GM18520 (cell line): ENCODE measurements around the gene NDUFAF2.
"Not testable (repeated sequence)": the region's sequence is repeated elsewhere in the genome, so short reads cannot be mapped to it uniquely, and the experiment has no call there.

Source experiments
- ATAC-seq: cut with Tn5 transposase; IDR thresholded peaks from one replicate; pipeline ENCODE4 v1.9.1; 2021; ENCODE audit not compliant: unreplicated experiment

The NDUFAF2 gene

DNA sequence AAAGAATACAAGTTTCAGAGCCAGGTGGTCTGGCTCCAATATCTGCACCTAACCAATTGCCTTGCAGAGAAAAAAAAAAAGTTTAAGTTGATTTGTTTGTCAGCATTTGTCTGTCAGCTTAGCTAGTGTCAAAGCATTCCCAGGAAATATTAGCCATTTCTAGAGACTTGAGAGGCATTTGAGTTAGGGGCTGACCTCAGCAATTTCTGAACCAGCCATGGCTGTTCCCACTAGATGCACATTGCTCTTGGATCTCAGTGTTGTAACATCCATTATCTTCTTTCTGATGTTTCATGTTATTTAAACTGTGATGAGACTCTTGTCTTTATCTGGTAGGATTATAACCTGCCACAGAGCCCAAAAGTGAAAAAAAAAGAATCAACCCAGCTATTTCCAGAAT, 102.3 kb downstream of the NDUFAF2 start:
- no peak for ATAC-seq

DNA sequence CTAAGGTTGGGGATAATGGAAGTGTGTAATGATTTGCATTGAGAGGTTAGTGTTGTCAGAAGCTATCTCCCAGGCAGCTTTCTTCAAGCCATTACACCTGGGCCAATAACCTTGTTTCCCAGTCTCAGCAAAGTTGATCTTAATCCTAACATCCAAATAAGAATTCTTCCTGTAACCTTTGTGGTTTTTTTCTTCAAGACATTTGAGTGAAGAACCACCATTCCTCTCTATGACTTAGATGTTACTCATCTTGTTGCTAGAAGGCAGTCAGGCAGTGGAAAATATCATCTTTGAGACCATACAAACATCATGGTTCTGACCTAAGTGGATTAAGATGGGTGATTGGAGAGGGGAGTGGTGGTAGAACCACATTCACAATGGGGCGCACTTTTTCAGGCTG, 103.5 kb downstream of the NDUFAF2 start:
- no peak for ATAC-seq

DNA sequence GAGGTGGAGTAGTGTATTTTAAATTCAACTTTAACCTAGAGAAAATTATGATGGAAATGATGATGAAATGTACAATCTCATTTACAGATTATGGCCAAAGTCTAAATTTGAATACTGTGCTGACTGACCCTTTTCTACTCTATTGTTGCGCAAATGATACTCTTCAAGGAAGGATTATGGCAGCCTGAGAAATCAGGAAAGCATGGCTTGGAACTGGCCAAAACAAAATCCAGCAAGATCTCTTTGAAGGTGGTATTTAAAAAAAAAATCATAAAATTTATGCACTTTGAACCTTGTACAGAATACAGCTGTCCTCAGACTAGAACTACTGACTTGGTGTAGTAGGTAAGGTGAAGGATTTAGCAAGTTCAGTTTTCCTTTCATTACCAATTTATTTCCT, 105.3 kb downstream of the NDUFAF2 start:
- ATAC-seq, result no peak

DNA sequence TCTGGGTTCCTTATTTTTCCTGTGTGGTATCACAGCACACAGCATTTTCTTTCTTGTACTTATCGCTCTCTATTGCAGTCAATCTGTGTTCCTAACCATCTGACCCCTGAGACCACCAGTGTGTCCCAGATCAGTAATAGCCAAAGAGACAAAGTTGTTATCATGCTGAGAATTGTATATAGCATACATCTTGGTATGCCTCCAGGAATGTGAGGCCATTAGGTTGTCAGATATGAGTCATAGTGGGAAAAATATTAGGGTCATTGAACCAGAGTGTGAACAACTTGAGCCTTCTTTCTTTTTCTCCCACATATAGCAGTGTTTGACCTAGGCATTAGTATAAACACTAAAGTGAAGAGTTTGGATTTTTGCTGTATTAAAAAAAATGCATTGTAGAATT, 106.3 kb downstream of the NDUFAF2 start:
- ATAC-seq, result no peak

DNA sequence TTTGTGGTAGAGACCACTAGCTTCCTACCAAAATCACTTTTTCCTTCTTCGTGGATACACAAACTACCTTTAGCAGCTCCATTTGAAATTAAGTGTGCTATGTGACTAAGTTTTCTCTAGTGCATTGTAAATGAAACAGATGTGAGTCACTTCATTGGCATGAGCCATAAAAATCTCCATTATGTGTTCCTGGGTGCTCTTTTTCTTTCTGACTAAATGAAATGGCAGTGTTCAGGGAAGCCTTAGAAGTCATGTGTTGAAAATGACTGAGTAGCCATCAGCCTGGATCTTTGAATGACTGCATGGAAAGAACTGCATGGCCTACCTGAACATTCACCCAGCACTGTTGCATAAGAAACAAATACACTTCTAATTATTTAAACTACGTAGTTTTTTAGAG, 107.9 kb downstream of the NDUFAF2 start:
- no peak for ATAC-seq

DNA sequence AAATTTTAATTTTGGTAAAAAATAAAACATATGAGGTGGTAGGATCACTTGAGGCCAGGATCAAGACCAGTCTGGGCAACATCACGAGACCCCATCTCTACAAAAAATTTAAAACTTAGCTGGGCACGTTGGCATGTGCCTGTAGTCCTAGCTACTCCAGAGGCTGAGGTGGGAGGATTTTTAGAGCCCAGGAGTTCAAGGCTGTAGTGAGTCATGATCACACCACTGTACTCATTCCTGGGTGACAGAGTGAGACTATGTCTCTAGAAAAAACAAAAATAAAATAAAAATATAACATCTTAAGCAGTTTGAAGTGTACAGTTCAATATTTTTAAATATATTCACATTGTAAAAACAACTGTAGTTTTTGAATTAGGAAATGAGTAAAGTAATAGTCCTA, 108.9 kb downstream of the NDUFAF2 start:
- no peak for ATAC-seq

DNA sequence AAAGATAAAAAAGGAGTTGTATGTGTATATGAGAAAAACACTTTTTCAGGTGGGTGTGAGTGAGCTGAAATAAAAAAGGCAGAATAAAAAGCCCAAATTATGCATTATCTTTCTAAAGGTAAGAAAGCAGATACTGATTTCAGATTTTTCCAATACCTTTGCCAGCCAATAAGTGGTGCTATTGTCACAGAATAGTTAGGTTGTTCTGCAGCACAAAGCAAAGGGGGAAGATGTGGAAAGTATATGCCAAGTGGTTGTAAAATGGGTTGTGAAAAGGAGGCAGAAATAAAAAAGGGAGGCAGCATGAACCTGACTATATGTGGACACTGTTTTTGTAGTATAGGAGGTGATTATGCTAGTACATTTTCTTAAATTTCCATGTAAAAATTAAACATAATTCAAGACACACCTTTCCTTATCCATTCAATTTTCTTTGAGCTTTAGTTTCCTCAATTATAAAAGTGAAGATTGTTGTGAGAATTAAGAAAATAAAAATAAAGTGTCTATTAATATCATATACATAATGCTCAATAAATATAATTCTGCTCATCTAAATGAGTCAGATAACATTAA, 110.5 kb downstream of the NDUFAF2 start:
- ATAC-seq, result no peak

DNA sequence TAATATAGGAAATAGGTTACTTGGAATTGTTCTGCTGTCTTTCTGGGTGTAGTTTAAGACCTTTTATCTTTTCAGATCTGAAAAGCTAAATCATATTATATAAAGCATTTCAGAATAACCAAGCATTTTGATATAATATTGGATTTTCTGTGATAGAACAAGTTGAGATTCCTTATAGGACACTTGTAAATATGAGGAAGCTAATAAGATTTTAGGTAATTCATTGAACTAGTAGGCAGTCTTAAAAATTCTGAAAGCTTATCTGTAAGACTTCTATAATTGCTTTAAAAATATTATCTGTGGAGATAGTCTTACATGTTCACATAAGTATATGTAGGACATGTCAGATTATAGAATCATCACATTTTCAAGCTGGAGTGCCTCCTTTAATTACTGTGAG, 114.5 kb downstream of the NDUFAF2 start:
- ATAC-seq, result no peak

DNA sequence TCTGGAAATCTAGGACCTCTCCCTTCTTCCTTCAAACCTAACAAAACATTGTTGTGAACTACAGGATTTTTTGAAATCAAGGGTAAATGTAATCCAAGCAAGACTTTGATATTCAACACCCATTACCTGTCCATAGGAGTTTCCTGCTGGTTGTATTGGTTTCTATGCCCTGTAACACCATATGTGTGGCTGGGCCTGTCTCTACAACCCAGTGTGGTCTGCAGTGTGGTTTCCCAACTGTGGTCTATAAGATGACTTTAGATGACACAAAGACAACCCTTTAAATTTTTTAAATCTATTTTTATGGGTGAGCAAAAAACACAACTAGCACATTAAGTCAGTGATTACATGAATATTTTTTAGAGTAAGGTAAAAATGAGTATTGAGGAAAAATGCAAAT, 124.1 kb downstream of the NDUFAF2 start:
- ATAC-seq, result no peak

DNA sequence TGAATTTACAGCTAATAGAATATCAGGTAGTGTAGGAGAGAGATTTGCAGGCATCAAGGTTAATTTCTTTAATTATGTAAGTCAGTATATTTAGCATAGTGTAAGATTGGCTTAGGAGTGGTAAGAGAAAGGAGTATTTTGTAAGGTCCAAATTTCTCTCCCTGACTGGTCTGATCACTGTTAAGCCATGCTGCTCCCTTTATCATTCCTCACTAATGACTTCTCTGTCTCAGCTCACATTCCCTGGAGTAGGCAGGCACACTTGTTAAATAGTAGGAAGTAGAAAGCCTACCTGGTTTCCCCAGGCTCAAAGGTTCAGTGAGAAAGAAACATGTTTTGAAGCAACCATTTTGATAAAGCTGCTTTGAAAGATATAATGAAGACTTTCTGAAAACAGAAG, 126.5 kb downstream of the NDUFAF2 start:
- ATAC-seq, result no peak

DNA sequence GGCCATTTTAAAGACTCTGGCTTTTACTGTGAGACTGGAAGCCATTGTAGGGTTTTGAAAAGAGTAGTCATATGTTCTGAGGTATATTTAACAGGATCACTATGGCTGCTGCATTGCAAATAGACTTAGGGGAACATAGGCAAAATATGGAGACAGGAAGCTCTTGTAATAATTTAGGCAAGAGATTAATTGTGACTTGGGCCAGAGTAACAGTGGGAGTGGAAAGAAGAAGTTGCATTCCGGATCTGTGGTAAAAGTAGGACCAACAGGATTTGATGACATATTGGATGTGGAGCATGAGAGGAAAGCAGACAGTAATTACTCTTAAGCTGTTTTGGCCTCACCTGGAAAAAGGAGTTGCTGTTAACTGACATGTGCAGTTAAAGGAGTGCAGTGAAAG, 131.6 kb downstream of the NDUFAF2 start:
- ATAC-seq, result no peak

DNA sequence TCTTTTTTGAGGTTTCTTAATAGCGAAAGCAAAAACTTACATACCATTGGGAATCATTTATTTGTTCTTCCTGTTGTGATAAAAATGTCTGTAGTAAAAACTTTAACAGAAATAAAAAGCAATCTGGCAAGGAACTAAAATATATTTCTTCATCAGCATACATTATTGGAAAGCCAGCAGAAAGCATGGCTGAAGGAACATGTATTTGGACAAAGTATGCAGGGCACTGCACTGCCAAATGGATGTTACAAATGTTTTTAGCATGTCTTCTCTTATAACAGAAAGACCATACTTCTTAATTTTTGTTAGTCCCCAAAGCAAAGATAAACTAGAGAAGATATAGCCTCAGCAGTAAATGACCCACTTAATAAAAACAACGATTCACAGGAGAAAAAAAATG, 136.7 kb downstream of the NDUFAF2 start:
- ATAC-seq, result no peak

DNA sequence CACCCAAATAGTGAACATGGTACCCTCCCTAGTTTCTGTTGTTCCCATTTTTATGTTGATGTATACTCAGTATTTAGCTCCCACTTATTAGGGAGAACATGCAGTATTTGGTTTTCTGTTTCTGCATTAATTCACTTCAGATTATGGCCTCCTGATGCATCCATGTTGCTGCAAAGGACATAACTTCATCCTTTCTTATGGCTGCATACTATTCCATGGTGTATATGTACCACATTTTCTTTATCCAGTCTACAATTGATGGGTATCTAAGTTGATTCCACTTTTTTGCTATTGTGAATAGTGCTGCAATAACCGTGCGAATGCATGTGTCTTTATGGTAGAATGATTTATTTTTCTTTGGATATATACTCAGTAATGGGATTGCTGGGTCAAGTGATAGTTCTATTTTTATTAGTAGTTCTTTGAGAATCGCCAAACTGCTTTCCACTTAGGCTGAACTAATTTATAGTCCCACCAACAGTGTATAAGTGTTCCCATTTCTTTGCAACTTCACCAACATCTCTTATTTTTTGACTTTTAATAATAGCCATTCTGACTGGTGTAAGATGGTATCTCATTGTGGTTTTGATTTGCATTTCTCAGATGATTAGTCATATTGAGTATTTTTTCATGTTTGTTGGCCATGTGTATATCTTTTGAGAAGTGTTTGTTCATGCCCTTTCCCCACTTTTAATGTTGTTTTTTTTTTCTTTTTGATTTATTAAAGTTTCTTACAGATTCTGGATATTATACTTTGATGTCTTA, 137.7 kb downstream of the NDUFAF2 start:
- no peak for ATAC-seq

DNA sequence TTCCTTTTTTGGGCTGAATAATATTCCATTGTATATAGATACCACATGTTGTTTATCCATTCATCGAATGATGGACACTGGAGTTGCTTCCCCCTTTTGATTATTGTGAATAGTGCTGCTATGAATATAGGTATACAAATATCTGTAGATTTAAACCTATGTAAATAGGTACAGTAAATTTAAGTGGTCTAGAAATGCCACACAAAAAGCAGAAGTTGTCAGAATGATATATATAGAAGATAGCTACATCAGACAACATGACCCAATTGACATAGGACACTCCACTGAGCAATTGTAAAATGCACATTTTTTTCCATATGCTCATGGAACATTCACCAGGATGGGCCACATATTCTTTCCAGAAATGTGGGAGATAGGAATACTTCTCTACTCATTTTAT, 139.7 kb downstream of the NDUFAF2 start:
- no peak for ATAC-seq

DNA sequence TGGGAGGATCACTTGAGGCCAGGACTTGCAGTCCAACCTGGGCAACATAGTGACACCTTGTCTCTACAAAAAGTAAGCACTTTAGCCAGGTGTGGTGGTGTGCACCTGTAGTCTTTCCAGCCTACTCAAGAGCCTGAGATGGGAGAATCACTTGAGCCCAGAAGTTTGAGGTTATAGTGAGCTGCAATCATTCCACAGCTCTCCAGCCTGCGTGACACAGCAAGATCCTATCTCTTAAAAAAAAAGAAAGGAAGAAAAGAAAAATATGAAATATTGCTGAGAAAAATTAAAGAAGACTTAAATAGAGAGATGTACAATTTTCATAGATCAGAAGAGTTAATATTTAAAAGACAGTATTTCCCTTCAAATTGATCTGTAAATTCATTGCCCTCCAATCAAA, 140.9 kb downstream of the NDUFAF2 start:
- ATAC-seq, result no peak

DNA sequence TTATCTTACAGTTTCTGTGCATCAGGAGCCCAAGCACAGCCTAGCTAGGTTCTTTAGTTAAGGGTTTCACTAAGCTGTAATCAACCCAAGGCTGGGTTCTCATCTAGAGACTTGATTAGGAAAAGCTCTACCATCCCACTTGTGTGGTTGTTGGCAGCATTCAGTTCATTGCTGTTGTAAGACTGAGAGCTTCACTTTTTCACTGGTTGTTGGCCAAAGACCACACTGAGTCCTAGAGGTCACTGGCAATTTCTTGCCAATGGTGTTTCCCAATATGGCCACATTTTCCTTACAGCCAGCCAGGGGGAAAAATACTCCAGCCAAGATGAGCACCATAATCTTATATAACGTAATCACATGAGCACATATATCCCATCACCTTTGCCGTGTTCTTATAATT, 142.9 kb downstream of the NDUFAF2 start:
- ATAC-seq, result no peak

DNA sequence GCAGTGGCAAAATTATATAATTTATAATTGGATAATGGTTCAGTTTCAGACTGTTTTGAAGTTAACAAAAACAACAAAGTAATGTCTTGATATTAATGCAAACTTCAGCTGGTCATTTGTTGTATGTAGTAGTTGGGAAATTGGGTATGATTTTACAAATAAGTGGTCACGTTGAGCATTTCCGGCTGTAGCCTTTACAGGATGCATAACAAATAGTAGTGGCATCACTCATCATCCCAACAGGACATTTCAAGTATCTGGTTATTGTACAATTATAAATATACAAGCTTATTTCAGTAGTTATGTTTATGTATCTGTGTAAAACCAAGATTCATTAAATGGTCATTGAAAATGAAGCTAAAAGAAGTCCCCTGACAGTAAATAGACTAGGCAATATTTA, 144.3 kb downstream of the NDUFAF2 start:
- ATAC-seq, result no peak

DNA sequence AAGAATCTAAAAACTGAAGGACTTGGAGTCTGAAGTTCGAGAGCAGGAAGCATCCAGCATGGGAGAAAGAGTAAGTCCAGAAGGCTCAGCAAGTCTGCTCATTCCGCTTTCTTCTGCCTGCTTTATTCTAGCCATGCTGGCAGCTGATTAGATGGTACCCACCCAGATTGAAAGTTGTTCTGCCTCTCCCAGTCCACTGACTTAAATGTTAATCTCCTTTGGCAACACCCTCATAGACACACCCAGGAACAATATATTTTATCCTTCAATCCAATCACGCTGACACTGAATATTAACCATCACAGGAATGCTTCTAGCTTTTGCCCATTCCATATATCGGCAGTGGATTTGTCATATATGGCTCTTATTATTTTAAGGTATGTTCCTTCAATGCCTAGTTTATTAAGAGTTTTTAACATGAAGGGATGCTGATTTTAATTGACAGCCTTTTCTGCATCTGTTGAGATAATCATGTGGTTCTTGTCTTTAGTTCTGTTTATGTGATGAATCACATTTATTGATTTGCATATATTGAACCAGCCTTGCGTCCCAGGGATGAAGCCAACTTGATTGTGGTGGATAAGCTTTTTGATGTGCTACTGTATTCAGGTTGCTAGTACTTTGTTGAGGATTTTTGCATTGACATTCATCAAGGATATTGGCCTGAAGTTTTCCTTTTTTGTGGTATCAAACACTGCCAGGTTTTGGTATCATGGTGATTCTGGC, 148.2 kb downstream of the NDUFAF2 start:
- not testable (repeated sequence) for ATAC-seq

DNA sequence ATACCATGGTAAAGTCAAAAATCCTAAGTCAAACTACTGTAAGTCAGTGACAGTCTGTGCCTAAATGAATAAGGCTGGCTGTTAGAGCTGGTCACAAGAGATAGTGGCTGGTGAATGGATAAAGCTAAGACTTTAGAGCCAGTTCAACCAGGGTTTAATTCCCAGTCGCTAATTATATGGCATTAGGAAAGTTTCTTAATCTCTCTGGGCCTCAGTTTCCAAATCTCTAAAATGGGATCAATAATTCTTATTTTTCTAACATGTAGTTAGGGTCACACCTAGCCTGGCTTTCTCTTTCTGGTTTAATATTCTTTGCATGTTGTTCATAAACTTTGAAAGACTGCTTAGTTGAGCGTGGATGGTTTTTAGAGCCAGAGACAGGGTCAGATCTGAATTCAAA, 152.5 kb downstream of the NDUFAF2 start:
- no peak for ATAC-seq

DNA sequence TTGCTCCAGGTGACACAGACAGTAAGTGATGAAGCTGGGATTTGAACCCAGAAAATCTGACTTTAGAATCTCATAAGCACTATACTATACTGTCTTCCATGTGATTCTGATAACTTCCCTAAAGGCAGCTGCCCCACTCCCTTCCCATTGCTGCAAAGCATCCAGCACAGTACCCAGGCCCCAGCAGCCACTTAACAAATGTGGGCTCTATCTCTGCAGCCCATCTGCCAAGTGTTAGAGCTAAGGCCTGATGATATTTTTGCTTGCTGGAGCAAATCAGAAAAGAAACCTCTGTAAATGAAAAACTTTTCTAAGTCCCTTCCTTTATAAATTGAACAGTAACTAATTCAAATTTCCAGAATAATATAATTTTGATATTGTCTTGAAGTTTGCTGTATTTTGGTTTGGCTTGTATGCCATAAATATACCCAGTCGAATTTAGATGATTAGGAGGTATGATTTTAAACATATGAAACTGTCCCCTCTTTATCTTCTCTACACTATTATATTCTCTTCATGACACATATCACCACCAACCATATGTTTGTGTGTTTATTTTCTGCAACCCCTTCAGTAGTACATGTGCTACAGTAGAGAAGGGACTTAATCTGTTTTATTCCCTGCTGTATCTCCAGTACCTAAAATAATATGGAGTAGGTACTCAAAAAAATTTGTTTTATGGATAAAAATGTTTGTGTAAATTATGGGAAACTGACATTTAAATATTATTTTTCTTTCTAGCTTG, 153.4 kb downstream of the NDUFAF2 start:
- no peak for ATAC-seq

DNA sequence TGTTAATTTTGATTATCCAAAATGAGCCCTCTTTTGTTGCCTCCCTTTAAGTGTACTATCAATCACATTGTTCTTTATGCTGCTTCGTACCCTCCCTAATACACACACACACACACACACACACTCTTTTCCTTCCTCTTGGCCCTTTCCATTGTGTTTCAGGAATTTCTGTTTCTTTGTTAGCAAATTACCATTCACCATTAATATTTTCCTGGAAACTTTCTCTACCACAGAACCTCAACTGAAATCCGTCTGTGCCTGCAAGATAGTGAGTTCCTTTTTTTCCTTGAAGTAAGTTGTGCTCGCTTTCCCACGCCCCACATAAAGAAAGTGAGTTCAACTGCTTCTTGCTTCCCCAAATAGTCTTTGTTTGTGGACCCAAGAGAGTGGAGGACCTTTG, 155.4 kb downstream of the NDUFAF2 start:
- no peak for ATAC-seq

DNA sequence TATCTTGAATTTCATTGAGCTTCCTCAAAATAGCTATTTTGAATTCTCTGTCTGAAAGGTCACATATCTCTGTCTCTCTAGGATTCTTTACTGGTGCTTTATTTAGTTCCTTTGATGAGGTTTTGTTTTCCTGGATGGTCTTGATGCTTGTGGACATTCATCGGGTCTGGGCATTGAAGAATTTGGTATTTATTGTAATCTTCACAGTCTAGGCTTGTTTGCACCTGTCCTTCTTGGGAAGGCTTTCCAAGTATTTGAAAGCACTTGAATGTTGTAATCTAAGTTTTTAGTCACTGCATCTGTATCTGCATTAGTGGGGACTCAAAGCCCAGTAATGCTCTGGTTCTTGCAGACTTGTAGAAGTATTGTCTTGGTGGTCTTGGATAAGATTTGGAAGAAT, 169.4 kb downstream of the NDUFAF2 start:
- ATAC-seq, result no peak
